Stimulated activated naive B cell treated with anti-CD40 and anti-IgM and Interleukin-4, amounts not matched to agents 10 μg/mL and 1 μg/mL and 100 μg/mL, for 72 hours (primary cell): ENCODE results near the gene CPT1B.

Experiments
- ATAC-seq, 2 donors: fragments of 150-1000 bp; cut with Tn5 transposase; replicated peaks; 2 replicates each; pipeline ENCODE4 v1.10.0; 2021; ENCODE audit warnings: moderate library complexity in 1 of 2
- DNase-seq: peaks from one replicate; pipeline ENCODE4 v3.0.0; 2021
- H3K27ac Mint-ChIP-seq: one replicate; pipeline ENCODE4 v1.8.0; 2022; ENCODE audit warnings: mild to moderate bottlenecking, mixed read lengths
- H3K27me3 Mint-ChIP-seq, 2 donors: one replicate each; pipeline ENCODE4 v1.8.0; 2022; ENCODE audit warnings: mixed read lengths in 2 of 2
- H3K36me3 Mint-ChIP-seq, 2 donors: one replicate each; pipeline ENCODE4 v1.8.0; 2022; ENCODE audit warnings: mixed read lengths in 2 of 2, mild to moderate bottlenecking in 1 of 2
- H3K4me1 Mint-ChIP-seq, 2 donors: one replicate each; pipeline ENCODE4 v1.8.0; 2022; ENCODE audit warnings: mixed read lengths in 2 of 2, mild to moderate bottlenecking in 1 of 2
- H3K4me3 Mint-ChIP-seq, 2 donors: one replicate each; pipeline ENCODE4 v1.8.0; 2022; ENCODE audit warnings: mild to moderate bottlenecking in 2 of 2, mixed read lengths in 2 of 2, moderate library complexity in 1 of 2
- H3K9me3 Mint-ChIP-seq, 2 donors: one replicate each; pipeline ENCODE4 v1.8.0; 2022; ENCODE audit warnings: mixed read lengths in 2 of 2, mild to moderate bottlenecking in 1 of 2

The CPT1B gene

GRCh38 chr22:50561401-50562358, 16.5 kb downstream of the CPT1B start:
- Mint-ChIP-seq H3K4me3 (peak overlapping the region; percentile 49 to 79), H3K27ac (peak overlapping the region; percentile 84), H3K4me1 (peaks cover 13 to 15% of the 10 kb centered on the region in 2 donors), H3K27me3 (no peaks in the 10 kb centered on the region), H3K36me3 (no peaks in the 10 kb centered on the region), H3K9me3 (no peaks in the 10 kb centered on the region)
- no peak for DNase-seq
- no peak for ATAC-seq

GRCh38 chr22:50560034-50560433, 18.2 kb downstream of the CPT1B start:
- Mint-ChIP-seq H3K36me3 (no peaks in the 10 kb centered on the region), H3K9me3 (no peaks in the 10 kb centered on the region), H3K4me1 (peaks cover 13 to 15% of the 10 kb centered on the region in 2 donors), H3K27ac (no peak overlapping the region), H3K27me3 (no peaks in the 10 kb centered on the region), H3K4me3 (no peak overlapping the region)
- no peak for DNase-seq
- no peak for ATAC-seq

GRCh38 chr22:50556703-50557102, 21.5 kb downstream of the CPT1B start:
- DNase-seq (no peak), ATAC-seq (no peak)
- no peaks in the 10 kb centered on the region for H3K27me3 Mint-ChIP-seq

GRCh38 chr22:50553310-50553709, 24.9 kb downstream of the CPT1B start:
- H3K27ac Mint-ChIP-seq, result no peak overlapping the region
- H3K36me3 Mint-ChIP-seq, result no peaks in the 10 kb centered on the region
- ATAC-seq (no peak), DNase-seq (no peak)
- H3K4me1 Mint-ChIP-seq, result peaks cover 2 to 16% of the 10 kb centered on the region in 2 donors
- H3K4me3 Mint-ChIP-seq, result no peak overlapping the region
- no peaks in the 10 kb centered on the region for H3K27me3 Mint-ChIP-seq
- no peaks in the 10 kb centered on the region for H3K9me3 Mint-ChIP-seq

More at GRCh38 chr22:50556703-50557102, 21.5 kb downstream of the CPT1B start:
- Mint-ChIP-seq H3K27ac (no peak overlapping the region), H3K4me1 (peaks cover 0 to 5% of the 10 kb centered on the region in 2 donors), H3K36me3 (no peaks in the 10 kb centered on the region), H3K4me3 (no peak overlapping the region), H3K9me3 (no peaks in the 10 kb centered on the region)

- Mint-ChIP-seq H3K36me3 (no peaks in the 10 kb centered on the region), H3K27ac (no peak overlapping the region), H3K9me3 (no peaks in the 10 kb centered on the region), H3K4me3 (no peak overlapping the region), H3K4me1 (peaks cover 5 to 28% of the 10 kb centered on the region in 2 donors), H3K27me3 (no peaks in the 10 kb centered on the region)
- DNase-seq, result no peak
- ATAC-seq, result no peak
These were observed 27.0 kb downstream of the CPT1B start for GRCh38 chr22:50551160-50551752.

- DNase-seq (no peak), ATAC-seq (no peak)
- Mint-ChIP-seq H3K27me3 (no peaks in the 10 kb centered on the region), H3K4me3 (peak overlapping the region in 1 of 2 donors; percentile 6), H3K27ac (peak overlapping the region; percentile 80), H3K9me3 (no peaks in the 10 kb centered on the region), H3K4me1 (peaks cover 6 to 28% of the 10 kb centered on the region in 2 donors), H3K36me3 (no peaks in the 10 kb centered on the region)
These were observed 27.8 kb downstream of the CPT1B start for GRCh38 chr22:50550395-50550794.

- peak overlapping the region; percentile 84 for H3K27ac Mint-ChIP-seq
- peak overlapping the region; percentile 66 to 77 for H3K4me3 Mint-ChIP-seq
- ATAC-seq (peak; percentile 31 to 33), DNase-seq (no peak)
- no peaks in the 10 kb centered on the region for H3K36me3 Mint-ChIP-seq
- H3K9me3 Mint-ChIP-seq, result no peaks in the 10 kb centered on the region
- no peaks in the 10 kb centered on the region for H3K27me3 Mint-ChIP-seq
- H3K4me1 Mint-ChIP-seq, result peaks cover 9 to 39% of the 10 kb centered on the region in 2 donors
These were observed 29.1 kb downstream of the CPT1B start for GRCh38 chr22:50548921-50549790.

- peak; percentile 30 for DNase-seq
- peak overlapping the region; percentile 51 for H3K27ac Mint-ChIP-seq
These were observed 29.9 kb downstream of the CPT1B start for GRCh38 chr22:50548040-50548920.

GRCh38 chr22:50547263-50547985, 30.8 kb downstream of the CPT1B start:
- Mint-ChIP-seq H3K27me3 (no peaks in the 10 kb centered on the region), H3K4me3 (peak overlapping the region in 1 of 2 donors; percentile 75), H3K27ac (no peak overlapping the region), H3K4me1 (peaks cover 12 to 47% of the 10 kb centered on the region in 2 donors), H3K36me3 (peaks cover 0 to 3% of the 10 kb centered on the region in 2 donors), H3K9me3 (peaks cover 0 to 2% of the 10 kb centered on the region in 2 donors)
- ATAC-seq (no peak), DNase-seq (no peak)

More at GRCh38 chr22:50548040-50548920, 29.9 kb downstream of the CPT1B start:
- peak; percentile 30 to 50 for ATAC-seq
- H3K4me1 Mint-ChIP-seq, result peaks cover 9 to 44% of the 10 kb centered on the region in 2 donors
- no peaks in the 10 kb centered on the region for H3K36me3 Mint-ChIP-seq
- H3K9me3 Mint-ChIP-seq, result no peaks in the 10 kb centered on the region
- peak overlapping the region; percentile 17 to 77 for H3K4me3 Mint-ChIP-seq
- H3K27me3 Mint-ChIP-seq, result no peaks in the 10 kb centered on the region

GRCh38 chr22:50546326-50547262, 31.6 kb downstream of the CPT1B start:
- Mint-ChIP-seq H3K4me3 (no peak overlapping the region), H3K27ac (no peak overlapping the region), H3K27me3 (no peaks in the 10 kb centered on the region), H3K36me3 (peaks cover 0 to 4% of the 10 kb centered on the region in 2 donors), H3K4me1 (peaks cover 15 to 55% of the 10 kb centered on the region in 2 donors), H3K9me3 (peaks cover 0 to 4% of the 10 kb centered on the region in 2 donors)
- ATAC-seq (no peak), DNase-seq (no peak)

- H3K4me1 Mint-ChIP-seq, result peaks cover 19 to 63% of the 10 kb centered on the region in 2 donors
- peaks cover 0 to 4% of the 10 kb centered on the region in 2 donors for H3K9me3 Mint-ChIP-seq
- H3K4me3 Mint-ChIP-seq, result no peak within 1 kb of the TSS
- no peaks in the 10 kb centered on the region for H3K27me3 Mint-ChIP-seq
- H3K27ac Mint-ChIP-seq, result peak within 1 kb of the TSS; percentile 91
- H3K36me3 Mint-ChIP-seq, result peaks cover 0 to 4% of the 10 kb centered on the region in 2 donors
- DNase-seq, result no peak
- no peak for ATAC-seq
These were observed 32.5 kb downstream of the CPT1B start, which contains the start of gene KLHDC7B for GRCh38 chr22:50545522-50546325. Gene KLHDC7B, plus strand, starts transcription at chr22:50545899. Its CDS starts 345 bp downstream, at chr22:50546244.
